ENCODE data around the gene MXRA8. TPM values are rescaled to one million over a fixed set of nuclear protein-coding genes. Genes with fewer than 3 reads are reported as not detected.
"Not testable (repeated sequence)": the region's sequence is repeated elsewhere in the genome, so short reads cannot be mapped to it uniquely, and the experiment has no call there.

Gene MXRA8
- total RNA-seq, 1 donor from 2014 or later = 73.1 TPM

DNA sequence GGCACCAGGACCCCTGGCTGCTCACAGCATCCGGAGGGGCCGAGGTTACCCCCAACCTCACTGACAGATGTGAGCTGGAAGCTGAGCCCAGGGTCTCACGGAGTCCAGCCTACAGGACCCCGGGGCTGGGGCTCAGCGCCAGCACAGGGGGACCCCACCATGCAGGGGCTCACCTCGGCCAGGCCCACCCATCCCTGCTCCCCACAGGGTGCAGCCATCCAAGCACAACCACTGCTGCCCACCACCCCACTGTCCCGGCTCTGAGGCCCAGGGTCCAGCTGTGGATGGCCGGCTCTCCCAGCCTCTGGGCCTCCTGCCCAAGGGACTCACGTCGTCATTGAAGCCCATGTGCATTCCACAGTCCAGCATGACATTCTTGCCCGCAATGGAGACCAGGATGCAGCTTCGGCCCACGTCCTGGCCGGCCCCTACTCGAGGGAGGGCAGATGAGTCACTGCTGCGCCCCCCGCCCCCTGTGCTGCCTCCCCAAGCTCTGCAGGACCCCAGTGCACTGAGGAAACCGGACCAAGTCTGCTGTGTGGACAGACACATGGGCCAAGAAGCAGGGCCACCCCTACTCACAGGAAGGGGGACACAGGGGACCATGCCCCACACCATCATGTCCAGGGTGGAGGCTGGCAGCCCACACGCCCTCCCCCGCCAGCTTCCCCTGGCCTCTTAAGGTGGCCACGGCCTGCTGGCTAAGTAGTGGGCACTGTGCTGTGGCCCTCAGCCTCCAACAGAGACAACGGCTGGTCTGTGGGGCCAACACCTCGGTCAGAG, 37.5 kb downstream of the MXRA8 start:
- DNase-seq (ENCODE audit: low spot score) = no peak

DNA sequence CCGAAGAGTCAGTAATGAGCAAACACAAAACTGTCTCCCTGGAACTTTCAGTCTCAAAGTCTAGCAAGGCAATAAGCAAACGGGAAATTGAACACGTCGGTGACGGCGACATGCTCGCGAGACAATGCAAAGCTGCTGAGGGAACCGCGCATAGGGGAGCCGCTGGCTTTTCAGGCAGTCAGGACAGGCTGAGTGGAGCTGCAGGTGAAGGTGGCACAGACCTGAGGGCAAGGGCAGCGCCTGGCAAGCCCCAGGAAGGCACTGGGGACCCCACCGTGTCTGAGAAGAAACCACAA, 38.8 kb downstream of the MXRA8 start:
- DNase-seq (ENCODE audit: low spot score) = no peak

DNA sequence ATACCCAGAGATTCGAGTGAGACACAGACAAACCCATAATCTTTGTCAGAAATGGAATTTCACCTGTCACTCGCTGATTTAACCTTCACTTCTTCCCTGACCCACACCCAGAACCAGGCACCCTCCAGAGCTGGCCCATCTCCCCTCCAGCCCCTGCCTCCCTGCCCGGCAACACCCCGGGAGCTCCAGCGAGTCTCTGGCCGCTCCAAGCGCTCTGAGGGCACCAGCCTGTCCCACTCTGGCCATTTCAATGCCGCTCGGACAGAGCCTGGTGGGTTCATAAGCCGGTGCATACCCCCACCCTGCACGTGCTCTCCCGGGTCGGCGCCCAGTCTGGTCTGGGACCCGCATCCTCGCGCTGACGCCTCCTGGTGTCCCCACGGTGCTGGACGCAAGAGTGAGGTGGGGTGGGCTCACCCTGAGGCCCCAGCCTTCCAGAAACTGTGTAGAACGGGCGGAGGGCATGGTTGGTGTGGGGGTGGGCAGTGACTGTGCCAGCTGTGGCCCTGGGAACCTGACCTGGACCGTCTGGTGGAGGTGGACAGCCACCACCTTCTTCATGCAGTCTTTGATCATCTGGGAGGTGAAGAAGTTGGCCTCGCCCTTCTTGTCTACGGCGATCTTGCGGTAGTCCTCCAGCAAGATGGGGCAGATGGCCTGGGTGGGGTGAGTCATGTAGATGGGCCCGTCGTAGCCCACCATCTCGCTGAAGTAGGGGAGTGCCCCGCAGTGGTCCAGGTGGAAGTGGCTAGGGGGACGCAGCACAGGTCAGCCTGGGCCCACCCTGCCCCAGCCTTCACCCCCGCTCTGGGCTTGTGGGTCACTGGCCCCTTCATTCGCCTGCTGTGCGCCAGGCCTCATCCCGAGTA, 39.3 kb downstream of the MXRA8 start:
- no peak for DNase-seq (ENCODE audit: low spot score)

DNA sequence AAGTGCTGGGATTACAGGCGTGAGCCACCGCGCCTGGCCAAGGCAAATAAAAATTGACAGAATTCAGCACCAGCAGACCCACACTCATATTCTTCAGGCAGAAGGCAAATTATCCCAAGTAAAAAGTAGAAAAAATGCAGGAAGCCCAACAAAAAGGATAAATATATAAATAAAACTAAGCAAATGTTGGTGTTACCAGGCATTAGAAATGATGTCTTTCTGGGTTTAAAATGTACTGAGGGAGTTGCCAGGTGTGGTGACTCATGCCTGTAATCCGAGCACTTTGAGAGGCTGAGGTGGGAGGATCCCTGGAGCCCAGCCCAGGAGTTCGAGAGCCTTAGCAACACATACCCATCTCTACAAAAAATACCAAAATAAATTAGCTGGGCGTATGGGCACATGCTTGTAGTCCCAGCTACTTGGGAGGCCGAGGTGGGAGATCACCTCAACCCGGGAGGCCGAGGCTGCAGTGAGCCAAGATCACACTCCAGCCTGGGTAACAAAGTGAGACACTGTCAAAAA, 40.2 kb downstream of the MXRA8 start:
- peak; percentile 77 for DNase-seq (ENCODE audit: low spot score)

DNA sequence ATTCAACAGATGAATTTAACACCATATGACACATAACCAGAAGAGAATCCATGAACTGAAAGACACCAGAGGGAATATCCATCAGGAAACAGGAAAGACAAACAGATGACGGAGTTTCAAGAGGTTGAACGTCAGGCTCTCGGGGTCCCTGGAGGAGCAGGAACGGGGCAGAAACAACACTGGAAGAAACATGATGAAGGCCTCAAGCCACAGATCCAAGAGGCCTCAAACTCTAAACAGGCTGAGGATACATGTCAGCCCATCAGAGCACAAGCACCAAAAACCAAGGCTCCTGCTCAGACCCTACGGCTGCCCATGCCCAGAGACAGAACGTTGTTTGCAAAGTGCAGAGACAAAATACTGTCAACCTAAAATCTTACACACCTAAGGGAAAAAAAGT, 40.9 kb downstream of the MXRA8 start:
- no peak for DNase-seq (ENCODE audit: low spot score)

DNA sequence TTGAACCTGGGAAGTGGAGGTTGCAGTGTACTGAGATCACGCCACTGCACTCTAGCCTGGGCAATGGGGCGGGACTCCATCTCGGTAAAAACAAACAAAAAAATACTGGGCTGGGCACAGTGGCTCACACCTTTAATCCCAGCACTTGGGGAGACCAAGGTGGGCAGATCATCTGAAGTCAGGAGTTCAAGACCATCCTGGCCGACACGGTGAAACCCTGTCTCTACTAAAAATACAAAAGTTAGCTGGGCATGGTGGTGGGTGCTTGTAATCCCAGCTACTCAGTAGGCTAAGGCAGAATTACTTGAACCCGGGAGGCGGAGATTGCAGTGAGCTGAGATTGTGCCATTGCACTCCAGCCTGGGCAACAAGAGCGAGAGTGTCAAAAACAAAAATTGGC, 42.2 kb downstream of the MXRA8 start:
- not testable (repeated sequence) for DNase-seq (ENCODE audit: low spot score)

DNA sequence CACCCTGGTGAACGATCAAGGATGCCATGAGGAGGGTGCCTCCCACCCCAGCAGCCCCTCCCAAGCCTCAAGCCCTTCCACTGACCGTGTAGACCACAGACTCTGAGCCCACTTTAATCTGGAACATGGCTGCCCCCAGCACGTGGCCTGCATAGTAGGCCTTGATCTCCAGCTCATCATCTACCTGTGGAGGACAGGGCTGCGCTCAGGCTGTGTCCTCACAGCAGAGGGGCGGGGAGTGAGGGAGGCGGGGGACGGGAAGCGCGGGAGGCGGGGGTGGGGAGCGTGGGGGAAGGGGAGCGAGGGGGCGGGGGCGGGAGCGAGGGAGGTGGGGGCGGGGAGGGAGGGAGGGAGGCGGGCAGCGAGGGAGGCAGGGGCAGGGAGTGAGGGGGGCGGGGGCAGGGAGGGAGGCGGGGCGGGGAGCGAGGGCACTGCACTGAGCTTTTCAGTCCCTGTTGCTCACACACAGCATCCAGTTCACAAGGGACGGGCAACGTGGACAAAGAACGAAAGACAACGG, 42.9 kb downstream of the MXRA8 start:
- no peak for DNase-seq (ENCODE audit: low spot score)

DNA sequence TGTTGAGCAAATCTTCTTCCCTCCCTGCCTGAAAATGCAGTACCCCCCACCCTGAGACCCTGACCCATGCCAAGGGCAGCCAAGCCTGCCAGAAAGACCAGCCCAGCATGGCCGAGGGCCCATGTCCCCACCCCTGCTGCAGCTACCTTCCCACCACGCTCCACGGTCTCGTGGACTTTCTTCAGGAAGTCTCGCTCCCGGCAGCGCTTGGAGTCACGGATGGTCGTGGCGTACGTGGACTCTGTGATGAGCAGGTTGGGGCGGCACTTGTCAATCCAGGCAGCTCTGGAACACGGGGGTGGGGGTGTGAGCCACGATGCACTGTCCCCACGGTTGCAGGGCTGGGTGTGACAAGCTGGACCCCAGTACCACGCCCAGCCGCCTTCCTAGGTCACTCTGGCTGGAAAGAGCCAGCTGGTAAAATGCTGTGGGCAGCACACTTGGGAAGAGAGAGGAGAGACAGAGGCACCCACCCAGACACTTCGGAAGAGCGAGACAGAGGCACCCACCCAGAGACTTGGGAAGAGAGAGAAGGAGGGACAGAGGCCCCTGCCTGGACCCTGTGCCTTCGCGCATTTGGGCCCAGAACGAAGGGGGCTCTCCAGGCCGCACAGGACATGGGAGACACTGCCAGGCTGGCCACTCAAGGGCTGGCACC, 43.5 kb downstream of the MXRA8 start:
- no peak for DNase-seq (ENCODE audit: low spot score)

DNA sequence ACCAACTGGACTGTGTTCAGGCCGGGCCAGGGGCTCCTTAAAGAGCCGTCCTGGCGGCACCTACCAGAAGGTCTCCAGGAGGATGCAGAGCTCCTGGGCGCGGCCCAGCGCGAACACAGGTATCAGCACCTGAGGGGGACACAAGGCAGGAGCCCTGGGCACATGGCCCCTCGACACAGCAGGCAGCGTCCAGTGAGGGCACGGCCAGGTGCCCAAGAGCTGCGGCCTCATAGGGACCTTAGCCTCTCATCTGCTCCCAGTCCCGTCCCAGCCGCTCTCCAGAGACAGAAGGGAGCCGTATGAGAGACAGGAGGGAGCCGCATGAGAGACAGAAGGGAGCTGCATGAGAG, 44.1 kb downstream of the MXRA8 start:
- no peak for DNase-seq (ENCODE audit: low spot score)

DNA sequence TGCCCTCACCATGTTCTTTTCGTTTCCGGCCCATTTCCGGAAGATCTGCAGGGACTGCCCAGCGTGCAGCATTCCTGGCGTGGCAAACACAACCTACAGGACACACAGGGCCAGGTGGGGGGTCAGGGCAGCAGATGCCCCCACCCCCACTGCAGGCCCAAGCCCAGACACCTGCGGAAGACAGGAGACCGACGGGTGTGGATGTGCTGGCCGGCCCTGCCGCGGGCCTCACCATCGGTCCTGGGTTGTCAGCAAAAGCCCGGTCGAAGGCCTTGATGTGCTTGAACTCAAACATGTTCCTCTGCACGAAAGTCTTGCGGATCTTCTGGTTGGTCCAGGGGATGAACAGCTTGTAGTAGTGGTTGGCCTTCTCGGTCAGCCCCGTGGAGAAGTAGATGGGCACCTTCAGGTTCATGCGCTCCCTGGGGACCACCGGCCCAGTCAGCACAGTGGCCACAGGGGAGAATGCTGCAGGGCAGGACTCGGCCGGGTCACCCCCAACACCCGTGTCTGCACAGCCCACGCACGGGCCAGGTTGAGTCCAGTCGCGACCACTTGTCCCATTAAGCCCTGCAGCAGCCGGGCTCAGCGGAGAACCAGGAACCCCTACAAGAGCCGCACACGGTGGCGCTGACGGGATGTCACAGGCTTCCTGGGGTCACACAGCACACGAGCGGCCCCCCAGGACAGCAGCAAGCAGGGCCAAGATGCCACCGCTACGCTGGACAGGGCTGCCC, 44.7 kb downstream of the MXRA8 start:
- no peak for DNase-seq (ENCODE audit: low spot score)

DNA sequence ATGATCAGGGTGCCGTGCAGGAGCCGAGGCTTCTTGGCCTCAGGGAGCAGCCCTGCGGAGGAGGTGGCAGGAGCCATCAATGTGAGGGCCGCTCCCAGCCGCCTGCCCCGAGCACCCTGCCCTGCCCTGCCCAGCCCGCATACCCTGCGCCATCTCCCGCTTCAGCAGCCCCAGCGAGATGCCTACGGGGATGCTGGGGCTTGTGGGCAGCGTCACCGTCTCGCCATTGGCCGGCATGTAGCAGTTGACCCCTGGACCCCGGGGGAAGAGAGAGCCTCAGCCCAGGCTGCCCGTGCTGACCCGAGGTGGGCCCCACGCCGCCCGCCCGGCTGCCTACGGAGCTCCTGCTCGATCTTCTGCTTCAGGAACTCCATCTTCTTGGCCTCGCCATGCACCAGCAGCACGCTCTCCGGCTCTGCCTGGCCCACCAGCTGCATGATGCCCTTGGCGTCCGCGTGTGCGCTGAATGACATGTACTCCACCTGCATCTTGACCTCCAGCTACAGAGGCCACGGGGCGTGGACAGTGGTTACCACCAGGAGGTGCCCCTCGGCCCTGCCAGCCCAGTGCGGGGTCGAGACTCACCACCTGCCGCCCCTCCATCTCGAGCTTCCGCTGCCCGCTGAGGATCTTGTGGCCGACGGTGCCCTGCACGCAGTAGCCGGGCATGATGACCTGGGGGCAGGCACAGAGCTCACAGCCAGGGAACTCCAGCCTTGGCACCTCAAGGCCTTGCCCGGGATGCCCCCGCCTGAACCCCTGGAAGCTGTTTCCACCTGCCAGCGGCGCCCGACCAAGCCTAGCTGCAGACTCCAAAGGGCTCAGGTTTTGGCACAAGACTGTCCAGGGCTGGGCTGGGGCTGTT, 45.7 kb downstream of the MXRA8 start:
- no peak for DNase-seq (ENCODE audit: low spot score)

DNA sequence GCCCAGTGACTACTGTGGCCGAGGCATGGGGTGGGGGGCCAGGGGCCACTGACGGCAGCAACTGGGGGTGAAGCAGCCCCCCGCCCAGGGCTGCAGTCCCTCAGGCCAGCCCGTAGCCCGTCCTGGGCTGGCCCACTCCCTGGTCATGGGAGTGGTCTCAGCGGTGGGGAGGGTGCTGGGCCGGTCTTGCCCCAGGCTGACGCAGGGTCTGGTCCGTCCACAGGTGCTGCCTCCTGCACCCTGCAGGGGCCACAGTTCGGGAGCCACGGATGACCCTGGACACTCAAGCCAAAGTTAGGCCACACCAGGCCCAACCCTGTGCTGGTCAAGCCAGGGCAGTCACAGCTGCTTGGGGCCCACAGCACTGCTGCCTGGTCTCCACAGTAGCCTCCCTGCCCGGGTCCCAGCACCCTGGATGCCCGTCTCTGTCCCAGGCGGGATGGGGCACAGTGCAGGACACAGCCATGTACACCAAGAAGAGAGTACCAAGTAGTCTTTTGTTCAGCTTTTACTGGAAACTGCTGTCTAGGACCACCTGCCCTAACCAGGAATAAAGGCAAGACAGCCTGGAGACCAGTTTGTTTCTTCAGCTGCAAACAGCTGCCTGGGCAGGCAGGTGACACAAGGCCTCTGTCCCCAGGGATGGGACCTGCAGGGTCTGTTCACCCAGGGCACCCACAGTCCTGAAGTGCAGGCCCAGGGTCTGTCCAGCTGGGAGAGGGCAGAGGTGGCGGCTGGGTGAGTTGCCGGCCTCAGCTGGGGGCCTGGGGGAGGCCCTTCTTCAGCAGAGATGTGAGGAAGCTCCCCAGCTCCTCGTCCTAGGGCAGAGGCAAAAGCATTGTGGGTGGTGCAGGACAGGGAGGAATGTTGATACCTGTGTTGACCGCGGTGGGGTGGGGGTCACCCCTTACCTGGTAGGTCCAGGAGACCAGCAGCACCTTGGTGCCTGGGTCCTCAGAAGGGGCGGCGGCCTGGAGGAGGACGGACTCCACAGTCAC, 46.9 kb downstream of the MXRA8 start:
- DNase-seq (ENCODE audit: low spot score) = no peak

DNA sequence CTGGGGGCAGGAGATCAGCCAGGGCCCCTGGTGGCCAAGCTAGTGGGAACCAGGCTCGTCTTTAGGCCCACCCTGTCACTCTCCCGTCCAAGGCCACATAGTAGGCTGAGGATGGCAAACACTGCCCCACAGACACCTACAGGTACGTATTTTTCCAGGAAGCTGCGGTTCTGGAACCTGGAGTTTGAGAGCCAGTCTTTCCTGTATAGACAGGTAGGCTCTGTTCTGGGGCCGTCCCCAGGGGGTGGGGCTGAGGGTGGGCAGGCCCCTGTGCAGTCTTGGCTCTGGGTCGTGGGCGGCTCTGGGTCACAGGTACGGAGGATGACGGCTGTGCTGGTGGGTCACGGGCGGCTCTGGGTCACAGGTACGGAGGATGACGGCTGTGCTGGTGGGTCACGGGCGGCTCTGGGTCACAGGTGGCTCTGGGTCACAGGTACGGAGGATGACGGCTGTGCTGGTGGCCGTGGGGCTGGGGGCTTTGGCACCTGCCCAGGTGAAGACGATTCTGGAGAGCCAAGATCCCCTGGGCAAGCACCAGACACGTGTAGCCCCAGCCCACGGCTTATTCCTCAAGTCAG, 47.8 kb downstream of the MXRA8 start:
- DNase-seq (ENCODE audit: low spot score) = no peak

DNA sequence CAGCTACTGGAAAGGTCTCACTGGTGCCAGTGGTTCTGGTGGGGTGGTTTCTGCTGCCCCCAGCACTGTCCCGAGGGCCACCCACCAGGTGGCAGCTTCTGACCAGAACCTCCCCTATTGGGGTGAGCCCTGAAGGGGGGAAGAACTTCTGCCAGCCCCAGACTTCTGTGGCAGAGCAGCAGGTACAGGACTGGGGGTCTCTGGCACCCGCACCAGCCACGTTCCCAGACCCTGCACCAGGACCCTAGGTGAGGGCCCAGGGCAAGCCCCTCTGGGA, 48.3 kb downstream of the MXRA8 start:
- no peak for DNase-seq (ENCODE audit: low spot score)

DNA sequence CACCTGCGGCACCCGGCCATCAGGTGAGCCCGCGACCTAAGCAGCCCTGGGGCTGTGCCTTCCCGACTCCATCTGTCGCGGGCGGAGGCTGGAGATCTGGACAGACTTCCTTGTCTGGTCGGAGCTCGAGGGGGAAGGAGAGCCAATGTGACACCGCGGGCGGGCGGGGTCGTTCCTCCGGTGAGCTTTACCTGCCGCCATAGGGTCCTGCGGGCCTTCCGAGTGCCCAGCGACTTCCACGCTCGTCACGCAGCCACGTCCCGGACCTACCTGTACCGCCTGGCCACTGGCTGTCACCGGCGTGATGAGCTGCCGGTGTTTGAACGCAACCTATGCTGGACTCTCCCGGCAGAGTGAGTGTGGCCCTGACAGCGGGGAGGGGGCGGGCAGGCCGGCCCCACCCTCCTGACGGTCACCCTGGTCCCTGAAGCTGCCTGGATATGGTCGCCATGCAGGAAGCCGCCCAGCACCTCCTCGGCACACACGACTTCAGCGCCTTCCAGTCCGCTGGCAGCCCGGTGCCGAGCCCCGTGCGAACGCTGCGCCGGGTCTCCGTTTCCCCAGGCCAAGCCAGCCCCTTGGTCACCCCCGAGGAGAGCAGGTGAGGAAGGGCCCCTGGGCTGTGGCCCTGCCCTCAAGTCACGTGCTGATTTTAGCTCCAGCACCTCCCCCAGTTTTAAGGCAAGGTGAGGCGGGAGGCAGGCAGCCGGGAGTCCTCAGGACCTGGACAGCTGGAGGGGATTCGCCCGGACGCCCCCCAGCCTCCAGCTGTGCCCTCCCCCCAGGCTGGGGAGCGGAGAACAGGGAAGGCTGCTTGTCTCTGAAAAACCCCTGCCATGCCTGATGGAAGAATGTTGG, 48.9 kb downstream of the MXRA8 start:
- no peak for DNase-seq (ENCODE audit: low spot score)

DNA sequence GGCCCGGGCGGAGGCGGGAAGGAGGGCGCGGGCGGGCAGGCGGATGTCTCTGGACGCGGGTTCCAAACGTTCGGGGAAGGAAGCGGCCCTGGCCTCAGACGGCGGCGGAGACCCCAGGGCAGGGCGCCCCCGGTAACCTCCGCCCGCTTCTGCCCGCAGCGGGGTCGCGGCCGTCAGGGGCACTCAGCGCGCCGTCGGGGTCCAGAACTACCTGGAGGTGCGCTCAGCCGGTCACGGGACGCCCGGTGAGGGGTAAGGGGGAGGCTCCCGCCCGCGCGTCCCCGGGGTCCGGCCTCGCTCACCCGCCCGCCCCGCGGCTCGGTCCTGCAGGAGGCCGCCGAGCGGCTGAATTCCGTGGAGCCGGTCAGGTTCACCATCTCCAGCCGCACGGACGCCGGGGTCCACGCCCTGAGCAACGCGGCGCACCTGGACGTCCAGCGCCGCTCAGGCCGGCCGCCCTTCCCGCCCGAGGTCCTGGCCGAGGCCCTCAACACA, 49.6 kb downstream of the MXRA8 start:
- DNase-seq (ENCODE audit: low spot score) = no peak

DNA sequence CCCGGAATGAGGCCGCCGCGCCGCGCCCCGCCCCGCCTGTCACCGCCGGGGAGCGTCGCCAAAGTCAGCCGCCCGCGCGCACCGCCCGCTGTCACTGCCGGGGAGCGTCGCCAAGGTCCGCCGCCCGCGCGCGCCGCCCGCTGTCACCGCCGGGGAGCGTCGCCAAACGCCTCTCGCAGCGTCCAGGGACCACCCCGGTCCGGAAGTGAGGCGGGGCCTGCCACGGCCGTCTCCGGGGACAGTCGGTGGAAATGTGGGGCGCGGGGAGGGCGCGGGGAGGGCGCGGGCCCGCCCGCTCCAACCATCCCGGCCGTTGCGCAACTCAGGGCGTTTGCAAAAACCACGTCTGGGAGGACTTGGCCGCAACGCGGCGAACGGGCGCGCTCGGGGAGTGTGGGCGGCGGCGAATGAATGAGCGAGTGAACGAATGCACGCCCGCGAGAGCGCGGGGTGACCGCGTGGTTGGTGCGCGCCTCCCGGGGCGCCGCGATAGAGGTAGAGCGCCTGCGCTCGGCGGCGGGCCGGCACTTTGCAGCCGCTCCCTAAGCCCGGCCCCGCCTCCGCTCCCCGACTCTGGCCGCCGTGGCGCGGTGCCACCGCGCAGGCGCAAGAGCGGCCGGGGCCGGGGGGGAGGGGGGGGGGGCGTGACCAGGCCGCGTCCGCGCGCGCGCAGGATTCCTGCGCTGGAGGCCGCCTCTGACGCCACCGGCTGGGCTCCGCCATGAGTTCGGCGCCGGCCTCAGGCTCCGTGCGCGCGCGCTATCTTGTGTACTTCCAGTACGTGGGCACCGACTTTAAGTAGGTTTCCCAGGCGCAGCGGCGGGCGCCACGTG, 50.2 kb downstream of the MXRA8 start, which contains the start of the genes ACAP3 and PUSL1:
TSS of gene ACAP3 (minus strand) at position 8 of the 833 bp plus-strand sequence. CDS start 115 bp downstream, outside the sequence.
TSS of gene PUSL1 (plus strand) at position 675 of the 833 bp plus-strand sequence. CDS start at position 722, 47 bp downstream.
- DNase-seq (ENCODE audit: low spot score) = peak; percentile 87
